PFSK-1 (cell line): ENCODE measurements around the gene ECHS1.

Source experiments
- FOXP2 ChIP-seq: optimal IDR thresholded peaks from 2 replicates; pipeline ENCODE3; 2011; ENCODE audit warnings: borderline replicate concordance, control low read depth, inconsistent platforms; ENCODE audit not compliant: insufficient read depth; ENCODE audit errors: extremely low read length, extremely low read depth
- POLR2AphosphoS5 ChIP-seq: IDR thresholded peaks from 2 replicates; pipeline ENCODE4 v1.6.1; 2012; ENCODE audit warnings: low read depth, mild to moderate bottlenecking, control low read depth, low read length, moderate library complexity
- TAF1 ChIP-seq: IDR thresholded peaks from 2 replicates; pipeline ENCODE4 v1.6.1; 2012; ENCODE audit warnings: low read length, control low read depth, borderline replicate concordance; ENCODE audit not compliant: insufficient read depth
- TF ChIP-seq, protein P1 (sequence below), 2 experiments: IDR thresholded peaks; 2 replicates each; pipeline versions ENCODE4 v1.6.1 to v1.8.0; 2011 to 2012; ENCODE audit warnings: low read depth in 2 of 2, low read length in 2 of 2, control low read depth in 1 of 2, inconsistent platforms in 1 of 2, mild to moderate bottlenecking in 1 of 2, moderate library complexity in 1 of 2; ENCODE audit not compliant: insufficient read depth in 1 of 2

DNA sequence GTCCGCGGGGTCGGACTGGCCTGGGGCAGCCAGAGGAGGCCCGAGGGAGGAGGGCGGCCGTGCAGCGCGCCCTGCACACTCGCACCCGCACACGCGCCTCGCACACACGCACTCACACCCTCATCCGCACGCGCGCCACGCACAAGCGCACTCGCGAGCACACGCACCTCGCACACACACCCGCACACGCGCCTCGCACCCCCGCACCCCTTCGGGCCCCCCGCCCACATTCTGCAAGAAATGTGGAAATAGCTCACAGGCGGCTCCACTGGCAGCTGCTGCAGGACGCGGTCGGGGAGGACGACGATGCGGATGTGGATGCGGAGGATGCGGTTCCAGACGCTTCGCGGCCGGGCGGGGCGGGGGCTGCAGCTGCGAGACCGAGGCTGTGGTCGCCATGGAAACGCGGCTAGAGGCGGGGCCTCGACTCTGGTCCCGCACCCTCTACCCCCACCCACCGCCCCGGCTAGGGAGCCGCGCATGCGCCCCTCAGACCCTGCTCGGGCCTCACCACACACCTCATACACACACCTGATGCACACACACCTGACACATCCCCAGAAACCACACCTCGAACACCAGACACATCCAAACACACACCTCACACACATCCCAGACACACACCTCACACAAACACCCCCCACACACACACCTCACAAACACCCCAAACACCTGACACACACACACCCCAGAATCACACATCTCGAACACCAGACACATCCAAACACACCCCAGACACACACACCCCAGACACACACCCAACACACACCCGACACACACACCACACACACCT, 36.4 kb downstream of the ECHS1 start, which contains the start of gene CALY:
- TF ChIP-seq POLR2AphosphoS5: no peak
- no peak for TF ChIP-seq TAF1
- TF ChIP-seq FOXP2: no peak
- TF ChIP-seq, protein P1, sequence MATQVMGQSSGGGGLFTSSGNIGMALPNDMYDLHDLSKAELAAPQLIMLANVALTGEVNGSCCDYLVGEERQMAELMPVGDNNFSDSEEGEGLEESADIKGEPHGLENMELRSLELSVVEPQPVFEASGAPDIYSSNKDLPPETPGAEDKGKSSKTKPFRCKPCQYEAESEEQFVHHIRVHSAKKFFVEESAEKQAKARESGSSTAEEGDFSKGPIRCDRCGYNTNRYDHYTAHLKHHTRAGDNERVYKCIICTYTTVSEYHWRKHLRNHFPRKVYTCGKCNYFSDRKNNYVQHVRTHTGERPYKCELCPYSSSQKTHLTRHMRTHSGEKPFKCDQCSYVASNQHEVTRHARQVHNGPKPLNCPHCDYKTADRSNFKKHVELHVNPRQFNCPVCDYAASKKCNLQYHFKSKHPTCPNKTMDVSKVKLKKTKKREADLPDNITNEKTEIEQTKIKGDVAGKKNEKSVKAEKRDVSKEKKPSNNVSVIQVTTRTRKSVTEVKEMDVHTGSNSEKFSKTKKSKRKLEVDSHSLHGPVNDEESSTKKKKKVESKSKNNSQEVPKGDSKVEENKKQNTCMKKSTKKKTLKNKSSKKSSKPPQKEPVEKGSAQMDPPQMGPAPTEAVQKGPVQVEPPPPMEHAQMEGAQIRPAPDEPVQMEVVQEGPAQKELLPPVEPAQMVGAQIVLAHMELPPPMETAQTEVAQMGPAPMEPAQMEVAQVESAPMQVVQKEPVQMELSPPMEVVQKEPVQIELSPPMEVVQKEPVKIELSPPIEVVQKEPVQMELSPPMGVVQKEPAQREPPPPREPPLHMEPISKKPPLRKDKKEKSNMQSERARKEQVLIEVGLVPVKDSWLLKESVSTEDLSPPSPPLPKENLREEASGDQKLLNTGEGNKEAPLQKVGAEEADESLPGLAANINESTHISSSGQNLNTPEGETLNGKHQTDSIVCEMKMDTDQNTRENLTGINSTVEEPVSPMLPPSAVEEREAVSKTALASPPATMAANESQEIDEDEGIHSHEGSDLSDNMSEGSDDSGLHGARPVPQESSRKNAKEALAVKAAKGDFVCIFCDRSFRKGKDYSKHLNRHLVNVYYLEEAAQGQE (IDR thresholded peaks at IDR 0.05; ENCODE audit: insufficient read depth in 1 of 2, low read depth in 2 of 2, low read length in 2 of 2): no peak
